Measurements from ENCODE around the gene PRKD3.
A peak's percentile ranks its signal among the peaks of the same experiment; 100 is the strongest.

The PRKD3 gene

GRCh38 chr2:37324786-37325624 lies at the start of gene PRKD3:
Gene PRKD3, minus strand, starts transcription at chr2:37324833. Its CDS starts 8,309 bp downstream, at chr2:37316524.
- DNase-seq (ENCODE audit: low read depth in 3 of 3), result peak in 2 of 3 experiments; percentile 13 to 43

- no peak for DNase-seq (ENCODE audit: low read depth in 3 of 3)
Observed at GRCh38 chr2:37372000-37372399, 47.4 kb upstream of the PRKD3 start.

- no peak for DNase-seq (ENCODE audit: low read depth in 3 of 3)
Observed at GRCh38 chr2:37370666-37371065, 46.0 kb upstream of the PRKD3 start.

GRCh38 chr2:37367984-37368383 lies 43.4 kb upstream of the PRKD3 start:
- no peak for DNase-seq (ENCODE audit: low read depth in 3 of 3)

GRCh38 chr2:37367310-37367709 lies 42.7 kb upstream of the PRKD3 start:
- DNase-seq (ENCODE audit: low read depth in 3 of 3), result no peak

GRCh38 chr2:37366773-37367172 lies 42.1 kb upstream of the PRKD3 start:
- DNase-seq (ENCODE audit: low read depth in 3 of 3), result no peak

GRCh38 chr2:37365669-37366068 lies 41.0 kb upstream of the PRKD3 start:
- DNase-seq (ENCODE audit: low read depth in 3 of 3), result no peak

GRCh38 chr2:37364351-37364750 lies 39.7 kb upstream of the PRKD3 start:
- no peak for DNase-seq (ENCODE audit: low read depth in 3 of 3)

- DNase-seq (ENCODE audit: low read depth in 3 of 3), result no peak
Observed at GRCh38 chr2:37361994-37362698, 37.5 kb upstream of the PRKD3 start.

- DNase-seq (ENCODE audit: low read depth in 3 of 3), result no peak
Observed at GRCh38 chr2:37361216-37361815, 36.7 kb upstream of the PRKD3 start.

GRCh38 chr2:37358466-37358865 lies 33.8 kb upstream of the PRKD3 start:
- DNase-seq (ENCODE audit: low read depth in 3 of 3), result no peak

GRCh38 chr2:37357530-37357929 lies 32.9 kb upstream of the PRKD3 start:
- DNase-seq (ENCODE audit: low read depth in 3 of 3), result no peak

- no peak for DNase-seq (ENCODE audit: low read depth in 3 of 3)
Observed at GRCh38 chr2:37357069-37357468, 32.4 kb upstream of the PRKD3 start.

GRCh38 chr2:37356299-37356698 lies 31.7 kb upstream of the PRKD3 start:
- no peak for DNase-seq (ENCODE audit: low read depth in 3 of 3)

- DNase-seq (ENCODE audit: low read depth in 3 of 3), result no peak
Observed at GRCh38 chr2:37355735-37356134, 31.1 kb upstream of the PRKD3 start.

- no peak for DNase-seq (ENCODE audit: low read depth in 3 of 3)
Observed at GRCh38 chr2:37354531-37354930, 29.9 kb upstream of the PRKD3 start.

- no peak for DNase-seq (ENCODE audit: low read depth in 3 of 3)
Observed at GRCh38 chr2:37350034-37350433, 25.4 kb upstream of the PRKD3 start.

- DNase-seq (ENCODE audit: low read depth in 3 of 3), result no peak
Observed at GRCh38 chr2:37349231-37349860, 24.7 kb upstream of the PRKD3 start.

- DNase-seq (ENCODE audit: low read depth in 3 of 3), result no peak
Observed at GRCh38 chr2:37348155-37348554, 23.5 kb upstream of the PRKD3 start.

GRCh38 chr2:37344453-37345361 lies 20.1 kb upstream of the PRKD3 start, which contains the start of gene QPCT:
Gene QPCT, plus strand, starts transcription at chr2:37344630. Its CDS starts 102 bp downstream, at chr2:37344732.
- peak in 1 of 3 experiments; percentile 54 for DNase-seq (ENCODE audit: low read depth in 3 of 3)
